Psoas muscle (tissue), 8 donors: ENCODE results near the gene CNTNAP2. TPM values are rescaled to one million over a fixed set of nuclear protein-coding genes. Genes with fewer than 3 reads are reported as not detected.

Experiments
- ATAC-seq, 4 donors: fragments of 200-7000 bp; cut with Tn5 transposase; one replicate each; pipeline ENCODE4 v1.9.1; 2020; ENCODE audit warnings: moderate library complexity in 3 of 4, mild to moderate bottlenecking in 2 of 4
- DNase-seq, 2 donors: peaks; one replicate each; pipeline ENCODE4 v3.0.0-alpha.2; 2020
- H3K27ac ChIP-seq: fragments of 200-600 bp; one replicate; pipeline ENCODE4 v1.8.0; 2022
- H3K27me3 ChIP-seq, 3 donors: fragments of 200-600 bp in 1 of 3; one replicate each; pipeline versions ENCODE4 v1.6.1 to v1.8.0; 2013 to 2022; ENCODE audit warnings: low read length in 2 of 3, mild to moderate bottlenecking in 2 of 3, moderate library complexity in 1 of 3; ENCODE audit not compliant: insufficient read depth in 3 of 3
- H3K36me3 ChIP-seq, 2 donors: fragments of 200-600 bp in 1 of 2; one replicate each; pipeline versions ENCODE4 v1.6.1 to v1.8.0; 2013 to 2022; ENCODE audit warnings: low read depth in 1 of 2, mild to moderate bottlenecking in 1 of 2, moderate library complexity in 1 of 2; ENCODE audit not compliant: insufficient read depth in 1 of 2
- H3K4me1 ChIP-seq: fragments of 200-600 bp; one replicate; pipeline ENCODE4 v1.8.0; 2022
- H3K4me3 ChIP-seq: fragments of 200-600 bp; one replicate; pipeline ENCODE4 v1.8.0; 2022; ENCODE audit warnings: mild to moderate bottlenecking
- H3K9me3 ChIP-seq: fragments of 200-600 bp; one replicate; pipeline ENCODE4 v1.8.0; 2022
- CTCF ChIP-seq: fragments of 200-600 bp; IDR thresholded peaks from one replicate; pipeline ENCODE4 v1.8.0; 2022; ENCODE audit warnings: antibody characterized with exemption
- WGBS, 3 donors: extraction: QIAGEN DNeasy Blood & Tissue Kit; methylation state at CpG; one replicate each; pipeline versions ENCODE4 v1.1.6 to v1.1.7; 2013; 5-methylcytosine and 5-hydroxymethylcytosine counted together
- intact Hi-C, 2 donors: fragments of 100-400 bp; cut with DNase I; formaldehyde crosslinking; loops; one replicate each; pipeline versions ENCODE4 v1.11.0 to v1.14.2; 2022
- polyA plus RNA-seq, 3 donors: library from polyadenylated mRNA; stranded (reverse); fragments of 200-250 nt; gene quantifications; one replicate each; pipeline ENCODE4 v1.2.3, GENCODE V29; 2013
- total RNA-seq, 4 donors: library from RNA; stranded (reverse); fragmentation: NEBNext Ultra II Directional in 2 of 4; extraction: Animal tissue kit (Norgen Biotek cat#: 25700) in 2 of 4; gene quantifications; one replicate each; pipeline versions ENCODE4 v1.2.1 to v1.2.4, GENCODE V29; 2021 to 2023
- donor health status: healthy with polysubstance abuse.
- donor health status: DM: no; HTN: no; CAD: no; lungs with moderate emphysema.
- donor health status: Bipolar disorder and iron deficiency.
- donor health status: healthy.
- donor health status: DM: yes; HTN: yes; CAD: no.
- donor health status: DM: no; HTN: no; CAD: no.
- donor health status: DM: no; HTN: no; CAD: no.
- donor health status: DM: yes; HTN: yes; CAD: no.

CNTNAP2 gene
- total and polyA plus RNA-seq, 7 donors: 0.01 to 0.13 TPM; not detected in 5

GRCh38 chr7:146359176-146359575, 242.6 kb downstream of the CNTNAP2 start:
- Histone ChIP-seq H3K4me1 (no peaks in the 10 kb centered on the region), H3K9me3 (no peaks in the 10 kb centered on the region), H3K27me3 (no peaks in the 10 kb centered on the region), H3K36me3 (no peaks in the 10 kb centered on the region), H3K27ac (no peak overlapping the region), H3K4me3 (no peak overlapping the region)
- 38 to 78% (median 44%) methylated on average over 2 of the region's 2 CpGs for WGBS, 3 donors
- TF ChIP-seq CTCF: no peak
- ATAC-seq: no peak
- DNase-seq: no peak
- intact Hi-C loops: no loop called here

- Histone ChIP-seq H3K27ac (no peak overlapping the region), H3K9me3 (peaks cover 3% of the 10 kb centered on the region), H3K36me3 (no peaks in the 10 kb centered on the region), H3K27me3 (no peaks in the 10 kb centered on the region), H3K4me3 (no peak overlapping the region), H3K4me1 (no peaks in the 10 kb centered on the region)
- ATAC-seq (no peak), DNase-seq (no peak)
- 80 to 88% (median 87%) methylated on average over 2 of the region's 2 CpGs for WGBS, 3 donors
- intact Hi-C loops: no loop called here
- TF ChIP-seq CTCF: no peak
Observed at GRCh38 chr7:146366938-146367337, 250.3 kb downstream of the CNTNAP2 start.

GRCh38 chr7:146370171-146370570, 253.6 kb downstream of the CNTNAP2 start:
- Histone ChIP-seq H3K9me3 (peaks cover 3% of the 10 kb centered on the region), H3K27me3 (no peaks in the 10 kb centered on the region), H3K36me3 (no peaks in the 10 kb centered on the region), H3K4me3 (no peak overlapping the region), H3K4me1 (no peaks in the 10 kb centered on the region), H3K27ac (no peak overlapping the region)
- ATAC-seq (no peak), DNase-seq (no peak)
- 70 to 75% (median 70%) methylated on average over 9 of the region's 9 CpGs for WGBS, 3 donors
- no peak for TF ChIP-seq CTCF
- intact Hi-C loops: no loop called here

GRCh38 chr7:146375170-146375569, 258.6 kb downstream of the CNTNAP2 start:
- no peak for TF ChIP-seq CTCF
- DNase-seq (no peak), ATAC-seq (no peak)
- WGBS, 3 donors: 39 to 49% (median 47%) methylated on average over 2 of the region's 2 CpGs
- Histone ChIP-seq H3K4me1 (no peaks in the 10 kb centered on the region), H3K4me3 (no peak overlapping the region), H3K9me3 (peaks cover 3% of the 10 kb centered on the region), H3K27me3 (no peaks in the 10 kb centered on the region), H3K36me3 (no peaks in the 10 kb centered on the region), H3K27ac (no peak overlapping the region)
- intact Hi-C loops: no loop called here

GRCh38 chr7:146378196-146378595, 261.6 kb downstream of the CNTNAP2 start:
- Histone ChIP-seq H3K27me3 (no peaks in the 10 kb centered on the region), H3K9me3 (no peaks in the 10 kb centered on the region), H3K4me3 (no peak overlapping the region), H3K4me1 (no peaks in the 10 kb centered on the region), H3K36me3 (no peaks in the 10 kb centered on the region), H3K27ac (no peak overlapping the region)
- WGBS, 3 donors: 74 to 80% (median 78%) methylated on average over 2 of the region's 2 CpGs
- no peak for TF ChIP-seq CTCF
- no peak for DNase-seq
- intact Hi-C loops: no loop called here
- ATAC-seq: no peak
